Hepatocyte (in vitro differentiated cells): Measurements from ENCODE around the gene LINC00305. TPM values are rescaled to one million over a fixed set of nuclear protein-coding genes. Genes with fewer than 3 reads are reported as not detected.

ENCODE experiments used
- DNase-seq: peaks from one replicate; pipeline ENCODE4 v3.0.0-alpha.2; 2016; ENCODE audit warnings: low spot score
- H2AFZ ChIP-seq: fragments of 200-600 bp; sonication (generic); 2 replicates; pipeline ENCODE4 v1.6.0; 2016; ENCODE audit warnings: antibody characterized with exemption, mild to moderate bottlenecking
- H3K27ac ChIP-seq: fragments of 200-600 bp; sonication (generic); 2 replicates; pipeline ENCODE4 v1.5.1; 2016; ENCODE audit warnings: mild to moderate bottlenecking
- H3K27me3 ChIP-seq: fragments of 200-600 bp; sonication (generic); 2 replicates; pipeline ENCODE4 v1.6.1; 2016
- H3K36me3 ChIP-seq: fragments of 200-600 bp; sonication (generic); replicated peaks from 2 replicates; pipeline ENCODE4 v1.5.1; 2016; ENCODE audit warnings: low read depth; ENCODE audit not compliant: insufficient read depth
- H3K4me1 ChIP-seq: fragments of 200-600 bp; sonication (generic); 2 replicates; pipeline ENCODE4 v1.5.1; 2016; ENCODE audit warnings: mild to moderate bottlenecking, moderate library complexity; ENCODE audit not compliant: insufficient read depth
- H3K4me2 ChIP-seq: fragments of 200-600 bp; sonication (generic); 2 replicates; pipeline ENCODE4 v1.6.0; 2016
- H3K4me3 ChIP-seq: fragments of 200-600 bp; sonication (generic); 2 replicates; pipeline ENCODE4 v1.5.1; 2016; ENCODE audit warnings: mild to moderate bottlenecking
- H3K79me2 ChIP-seq: fragments of 200-600 bp; sonication (generic); 2 replicates; pipeline ENCODE4 v1.6.0; 2017; ENCODE audit warnings: mild to moderate bottlenecking
- H3K9me2 ChIP-seq: fragments of 200-600 bp; sonication (generic); replicated peaks from 2 replicates; pipeline ENCODE4 v1.6.0; 2017; ENCODE audit warnings: mild to moderate bottlenecking; ENCODE audit not compliant: insufficient read depth
- H3K9me3 ChIP-seq: fragments of 200-600 bp; sonication (generic); 2 replicates; pipeline ENCODE4 v1.5.1; 2016; ENCODE audit warnings: low read depth, mild to moderate bottlenecking
- H4K20me1 ChIP-seq: fragments of 200-600 bp; sonication (generic); 2 replicates; pipeline ENCODE4 v1.6.0; 2016; ENCODE audit warnings: mild to moderate bottlenecking; ENCODE audit not compliant: insufficient read depth, poor library complexity, severe bottlenecking
- EZH2 ChIP-seq: fragments of 200-600 bp; sonication (generic); IDR thresholded peaks from 2 replicates; pipeline ENCODE4 v1.6.1; 2016; ENCODE audit warnings: antibody characterized with exemption, mild to moderate bottlenecking, borderline replicate concordance
- EZH2phosphoT487 ChIP-seq: fragments of 200-600 bp; sonication (generic); IDR thresholded peaks from one replicate; pipeline ENCODE4 v1.6.1; 2018; ENCODE audit warnings: antibody characterized with exemption, mild to moderate bottlenecking, low read depth, moderate library complexity; ENCODE audit not compliant: unreplicated experiment, severe bottlenecking
- WGBS: methylation state at CpG from one replicate; pipeline ENCODE4 v1.1.6; 2016; ENCODE audit warnings: low lambda C conversion rate; ENCODE audit errors: missing lambda C conversion rate; 5-methylcytosine and 5-hydroxymethylcytosine counted together
- polyA plus RNA-seq: library from polyadenylated mRNA; unstranded; fragments of >200 nt; fragmentation: Nextera tagmentation; extraction: Ambion mirVana; gene quantifications from 2 replicates; pipeline ENCODE4 v1.2.1, GENCODE V29; 2016
- total RNA-seq: library from RNA; depleted of rRNA; stranded (reverse); fragments of >200 nt; gene quantifications from 2 replicates; pipeline ENCODE4 v1.2.3, GENCODE V29; 2014
- TF ChIP-seq, protein P1 (sequence below): fragments of 200-600 bp; sonication (generic); IDR thresholded peaks from 2 replicates; pipeline ENCODE4 v1.5.1; 2016; ENCODE audit warnings: antibody characterized with exemption, mild to moderate bottlenecking; ENCODE audit not compliant: poor library complexity

The LINC00305 gene
- total and polyA plus RNA-seq, 2 experiments from 2014 or later: 0.30 to 1.9 TPM

DNA sequence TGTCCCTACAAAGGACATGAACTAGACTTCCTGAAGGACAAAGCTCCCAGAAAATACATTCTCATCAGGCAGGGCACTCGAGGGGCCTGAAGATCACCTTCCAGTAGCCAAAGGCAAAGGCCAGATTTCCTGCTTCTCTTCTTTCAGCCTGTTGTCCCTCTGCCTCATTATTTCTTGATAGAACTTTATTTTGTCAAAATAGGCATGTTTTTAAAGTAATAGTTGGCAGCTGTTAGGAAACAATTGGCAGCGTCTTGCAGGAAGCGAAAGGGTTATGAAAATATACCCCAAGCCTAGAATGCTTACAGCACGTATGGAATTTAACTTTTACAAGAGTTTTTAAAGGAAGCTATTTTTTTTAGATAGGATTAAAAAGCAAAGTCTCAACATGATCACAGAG lies 74.9 kb downstream of the LINC00305 start:
- Histone ChIP-seq H3K36me3 (no peaks in the 10 kb centered on the region), H3K4me3 (no peak overlapping the region), H3K79me2 (no peaks in the 10 kb centered on the region), H3K9me2 (no peaks in the 10 kb centered on the region), H3K4me1 (no peaks in the 10 kb centered on the region), H3K4me2 (no peak overlapping the region), H3K27me3 (no peaks in the 10 kb centered on the region), H3K27ac (no peak overlapping the region), H2AFZ (no peak overlapping the region), H4K20me1 (no peaks in the 10 kb centered on the region), H3K9me3 (no peaks in the 10 kb centered on the region)
- 68% methylated on average over 4 of the region's 4 CpGs for WGBS
- TF ChIP-seq EZH2phosphoT487 (no peak), EZH2 (no peak)
- TF ChIP-seq, protein P1, sequence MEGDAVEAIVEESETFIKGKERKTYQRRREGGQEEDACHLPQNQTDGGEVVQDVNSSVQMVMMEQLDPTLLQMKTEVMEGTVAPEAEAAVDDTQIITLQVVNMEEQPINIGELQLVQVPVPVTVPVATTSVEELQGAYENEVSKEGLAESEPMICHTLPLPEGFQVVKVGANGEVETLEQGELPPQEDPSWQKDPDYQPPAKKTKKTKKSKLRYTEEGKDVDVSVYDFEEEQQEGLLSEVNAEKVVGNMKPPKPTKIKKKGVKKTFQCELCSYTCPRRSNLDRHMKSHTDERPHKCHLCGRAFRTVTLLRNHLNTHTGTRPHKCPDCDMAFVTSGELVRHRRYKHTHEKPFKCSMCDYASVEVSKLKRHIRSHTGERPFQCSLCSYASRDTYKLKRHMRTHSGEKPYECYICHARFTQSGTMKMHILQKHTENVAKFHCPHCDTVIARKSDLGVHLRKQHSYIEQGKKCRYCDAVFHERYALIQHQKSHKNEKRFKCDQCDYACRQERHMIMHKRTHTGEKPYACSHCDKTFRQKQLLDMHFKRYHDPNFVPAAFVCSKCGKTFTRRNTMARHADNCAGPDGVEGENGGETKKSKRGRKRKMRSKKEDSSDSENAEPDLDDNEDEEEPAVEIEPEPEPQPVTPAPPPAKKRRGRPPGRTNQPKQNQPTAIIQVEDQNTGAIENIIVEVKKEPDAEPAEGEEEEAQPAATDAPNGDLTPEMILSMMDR: no peak
- no peak for DNase-seq

DNA sequence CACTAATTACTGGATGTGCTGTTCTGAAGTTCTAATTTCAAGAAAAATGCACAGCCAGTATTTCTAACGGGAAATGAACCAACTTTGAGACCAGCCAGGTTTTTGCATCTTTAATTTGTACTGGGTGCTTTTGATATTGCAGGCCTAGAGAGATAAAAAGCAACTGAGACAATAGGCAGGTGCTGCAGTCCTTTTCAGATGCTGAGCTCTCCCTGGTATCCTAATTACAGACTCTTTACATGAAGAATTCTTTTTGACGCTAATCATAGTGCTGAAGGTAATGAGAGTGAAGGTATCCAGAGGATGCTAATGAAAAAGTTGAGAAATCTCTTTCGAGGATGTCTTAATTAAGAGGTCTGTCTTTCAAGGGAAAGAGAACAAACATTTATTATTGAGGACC lies 93.9 kb downstream of the LINC00305 start:
- H3K4me2 ChIP-seq: no peak overlapping the region
- no peaks in the 10 kb centered on the region for H3K9me3 ChIP-seq
- no peak overlapping the region for H3K4me3 ChIP-seq
- no peaks in the 10 kb centered on the region for H3K36me3 ChIP-seq
- TF ChIP-seq EZH2phosphoT487 (no peak), EZH2 (no peak)
- TF ChIP-seq, protein P1: no peak
- H4K20me1 ChIP-seq: no peaks in the 10 kb centered on the region
- 38% methylated on average over 3 of the region's 3 CpGs for WGBS
- H3K9me2 ChIP-seq: no peaks in the 10 kb centered on the region
- no peak for DNase-seq
- H3K27ac ChIP-seq: no peak overlapping the region
- H3K4me1 ChIP-seq: no peaks in the 10 kb centered on the region
- no peaks in the 10 kb centered on the region for H3K27me3 ChIP-seq
- H3K79me2 ChIP-seq: no peaks in the 10 kb centered on the region
- H2AFZ ChIP-seq: no peak overlapping the region

DNA sequence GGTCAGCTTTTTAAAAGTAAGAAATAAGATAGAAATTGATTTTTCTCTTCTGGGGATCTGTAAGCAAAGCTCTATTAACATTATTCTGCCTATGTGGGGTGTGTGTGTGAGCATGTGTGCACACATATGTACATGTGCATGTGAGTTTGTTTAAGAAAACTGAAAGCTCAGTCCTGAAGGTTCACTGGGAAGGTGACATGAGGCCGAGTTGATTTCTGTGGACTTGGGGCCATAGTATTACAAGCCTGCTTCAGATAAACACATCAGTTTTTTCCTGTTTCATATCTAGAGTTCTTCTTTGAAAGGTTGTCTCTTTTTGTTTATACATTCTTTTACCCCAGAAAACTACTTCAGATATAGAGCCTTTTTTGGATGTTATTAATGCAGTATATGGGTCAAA lies 95.6 kb downstream of the LINC00305 start:
- H3K27me3 ChIP-seq: no peaks in the 10 kb centered on the region
- H3K9me3 ChIP-seq: no peaks in the 10 kb centered on the region
- WGBS: 54% methylated on average over 1 of the region's 1 CpG
- H3K4me2 ChIP-seq: no peak overlapping the region
- no peak for DNase-seq
- H3K4me3 ChIP-seq: no peak overlapping the region
- no peaks in the 10 kb centered on the region for H3K9me2 ChIP-seq
- no peak for TF ChIP-seq EZH2phosphoT487
- TF ChIP-seq EZH2: no peak
- TF ChIP-seq, protein P1: no peak
- H3K27ac ChIP-seq: no peak overlapping the region
- no peak overlapping the region for H2AFZ ChIP-seq
- H3K79me2 ChIP-seq: no peaks in the 10 kb centered on the region
- no peaks in the 10 kb centered on the region for H4K20me1 ChIP-seq
- H3K4me1 ChIP-seq: no peaks in the 10 kb centered on the region
- no peaks in the 10 kb centered on the region for H3K36me3 ChIP-seq

DNA sequence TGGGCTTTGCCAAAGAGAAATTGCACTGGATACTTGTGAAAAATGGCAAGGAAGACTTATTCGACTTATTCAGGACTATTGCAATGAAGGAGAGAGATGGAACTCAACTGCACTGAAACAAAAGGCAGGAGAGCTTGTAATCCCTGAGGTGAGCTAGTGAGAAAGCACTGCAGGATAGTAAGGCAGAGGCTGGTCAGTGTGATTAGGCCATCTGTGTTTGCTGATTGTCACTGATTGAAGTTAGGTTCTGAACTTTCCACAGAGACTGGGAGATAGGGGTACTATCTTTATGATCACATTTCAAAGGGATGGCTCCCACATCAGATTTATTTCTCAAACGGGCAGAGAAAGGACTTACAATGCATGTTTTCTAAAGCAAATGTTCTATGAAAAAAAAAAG lies 96.1 kb downstream of the LINC00305 start:
- no peak for TF ChIP-seq EZH2
- TF ChIP-seq EZH2phosphoT487: no peak
- TF ChIP-seq, protein P1: no peak
- no peak overlapping the region for H3K4me3 ChIP-seq
- H3K9me2 ChIP-seq: no peaks in the 10 kb centered on the region
- H3K9me3 ChIP-seq: no peaks in the 10 kb centered on the region
- 56% methylated on average over 2 of the region's 2 CpGs for WGBS
- H2AFZ ChIP-seq: no peak overlapping the region
- no peaks in the 10 kb centered on the region for H3K79me2 ChIP-seq
- DNase-seq: no peak
- no peaks in the 10 kb centered on the region for H3K36me3 ChIP-seq
- H3K27ac ChIP-seq: no peak overlapping the region
- no peaks in the 10 kb centered on the region for H3K4me1 ChIP-seq
- H3K27me3 ChIP-seq: no peaks in the 10 kb centered on the region
- H4K20me1 ChIP-seq: no peaks in the 10 kb centered on the region
- no peak overlapping the region for H3K4me2 ChIP-seq
